ENCODE measurements around the gene PADI3. TPM values are rescaled to one million over a fixed set of nuclear protein-coding genes. Genes with fewer than 3 reads are reported as not detected.

Gene PADI3
- total RNA-seq, 8 experiments from 2014 or later = 0.04 to 0.14 (median 0.12) TPM; not detected in 4

DNA sequence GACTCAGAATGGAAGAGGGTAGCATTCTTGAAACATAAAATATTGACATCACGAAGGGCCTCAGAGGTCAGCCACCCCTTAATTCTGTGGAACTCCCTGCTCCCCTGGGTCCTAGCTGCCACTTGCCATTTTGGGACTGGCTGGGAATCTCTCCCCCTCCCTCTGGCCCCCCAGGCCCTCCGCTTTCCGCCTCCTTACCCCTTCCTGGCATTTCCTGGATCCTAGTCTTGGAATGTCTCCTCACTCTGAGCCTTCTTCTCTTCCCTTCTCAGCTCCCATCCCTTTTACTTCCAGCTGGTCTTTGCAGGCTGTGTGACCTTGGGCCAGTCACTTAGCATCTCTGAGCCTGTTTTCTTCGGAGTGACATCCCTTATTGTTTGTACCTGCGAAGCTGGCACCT is 39.5 kb upstream of the PADI3 start:
- 40 to 100% (median 75%) methylated on average over 1 to 5 of the region's 5 CpGs; no CpG with 5 or more reads in 1 of the 10 experiments for WGBS, 10 experiments
- in situ Hi-C loops (cut with MboI; ENCODE audit: low pct_unique_long_range_greater_than_20kb in 2 of 9, low sequenced_read_pairs in 9 of 9, unreplicated experiment in 9 of 9) = no loop called here
- Histone ChIP-seq H3K27ac (no peak overlapping the region), H3K4me1 (replicated peaks in 1 of 2) (peaks cover 14 to 35% of the 10 kb centered on the region in 2 donors), H3K4me3 (no peak overlapping the region)
- ATAC-seq (replicated peaks in 6 of 8) = no peak

DNA sequence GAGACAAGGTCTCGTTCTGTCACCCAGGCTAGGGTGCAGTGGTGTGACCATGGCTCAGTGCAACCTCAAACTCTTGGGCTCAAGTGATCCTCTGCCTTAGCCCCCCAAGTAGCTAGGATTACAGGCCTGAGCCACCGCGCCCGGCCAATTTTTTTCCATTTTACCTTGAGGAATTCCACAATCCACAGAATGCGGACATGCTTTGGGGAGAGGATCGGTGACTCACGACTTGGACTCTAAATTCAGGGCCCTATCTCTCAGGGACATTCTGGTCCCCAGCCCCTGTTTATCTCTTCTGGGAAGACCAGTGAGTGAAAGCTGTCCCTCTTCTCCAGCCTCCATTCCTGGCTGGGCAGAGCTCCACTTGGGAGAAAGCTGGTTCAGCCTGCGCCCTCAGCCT is 38.7 kb upstream of the PADI3 start:
- 69 to 100% (median 91%) methylated on average over 1 to 8 of the region's 8 CpGs; no CpG with 5 or more reads in 2 of the 10 experiments for WGBS, 10 experiments
- Histone ChIP-seq H3K27ac (no peak overlapping the region), H3K4me3 (no peak overlapping the region), H3K4me1 (replicated peaks in 1 of 2) (peaks cover 14 to 35% of the 10 kb centered on the region in 2 donors)
- in situ Hi-C loops (cut with MboI; ENCODE audit: low pct_unique_long_range_greater_than_20kb in 2 of 9, low sequenced_read_pairs in 9 of 9, unreplicated experiment in 9 of 9) = no loop called here
- ATAC-seq (replicated peaks in 6 of 8) = no peak

DNA sequence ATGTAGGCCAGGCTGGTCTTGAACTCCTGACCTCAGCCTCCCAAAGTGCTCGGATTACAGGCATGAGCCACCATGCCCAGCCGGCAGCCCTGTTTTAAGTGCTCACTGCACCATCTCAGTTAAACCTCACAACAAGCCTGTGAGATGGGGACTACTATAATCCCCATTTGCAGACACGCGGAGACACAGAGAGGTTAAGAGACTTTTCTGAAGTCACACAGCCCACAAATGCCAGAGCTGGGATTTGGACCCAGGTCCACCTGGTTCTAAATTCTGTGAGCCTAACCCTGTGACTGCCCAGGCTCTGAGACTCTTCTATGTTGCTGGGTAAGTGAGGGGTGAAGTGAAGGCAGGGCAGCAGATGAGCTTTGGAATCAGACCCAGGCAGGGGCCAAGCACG is 37.5 kb upstream of the PADI3 start:
- in situ Hi-C loops (cut with MboI; ENCODE audit: low pct_unique_long_range_greater_than_20kb in 2 of 9, low sequenced_read_pairs in 9 of 9, unreplicated experiment in 9 of 9) = no loop called here
- Histone ChIP-seq H3K4me3 (no peak overlapping the region), H3K4me1 (replicated peaks in 1 of 2) (peaks cover 14 to 31% of the 10 kb centered on the region in 2 donors), H3K27ac (no peak overlapping the region)
- ATAC-seq (replicated peaks in 6 of 8) = no peak
- WGBS, 10 experiments = 82 to 100% (median 100%) methylated on average over 1 to 5 of the region's 5 CpGs; no CpG with 5 or more reads in 1 of the 10 experiments

DNA sequence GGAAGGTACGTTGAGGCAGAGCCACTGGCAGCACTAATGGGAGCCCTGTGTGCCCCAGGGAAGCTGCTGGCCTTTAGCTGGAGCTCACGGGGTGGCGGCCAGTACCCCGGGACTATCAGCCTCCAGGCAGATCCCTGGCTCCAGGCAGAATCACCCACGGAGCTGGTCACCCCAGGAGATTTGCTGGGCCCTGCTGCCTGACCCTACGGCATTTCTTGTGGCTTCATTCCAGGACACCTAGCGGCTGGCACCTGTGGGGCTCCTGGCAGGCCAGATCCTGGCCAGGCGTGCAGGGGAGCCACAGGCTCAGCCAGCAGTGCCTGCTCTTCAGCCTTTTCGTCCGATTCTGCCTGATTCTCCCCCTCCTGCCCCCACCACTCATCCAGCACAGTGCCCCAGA is 36.9 kb upstream of the PADI3 start:
- peaks cover 14 to 31% of the 10 kb centered on the region in 2 donors for H3K4me1 ChIP-seq (replicated peaks in 1 of 2)
- H3K4me3 ChIP-seq = no peak overlapping the region
- ATAC-seq (replicated peaks in 6 of 8) = no peak
- in situ Hi-C loops (cut with MboI; ENCODE audit: low pct_unique_long_range_greater_than_20kb in 2 of 9, low sequenced_read_pairs in 9 of 9, unreplicated experiment in 9 of 9) = no loop called here
- H3K27ac ChIP-seq = no peak overlapping the region
- WGBS, 10 experiments = 40 to 92% (median 84%) methylated on average over 1 to 5 of the region's 10 CpGs; no CpG with 5 or more reads in 4 of the 10 experiments

DNA sequence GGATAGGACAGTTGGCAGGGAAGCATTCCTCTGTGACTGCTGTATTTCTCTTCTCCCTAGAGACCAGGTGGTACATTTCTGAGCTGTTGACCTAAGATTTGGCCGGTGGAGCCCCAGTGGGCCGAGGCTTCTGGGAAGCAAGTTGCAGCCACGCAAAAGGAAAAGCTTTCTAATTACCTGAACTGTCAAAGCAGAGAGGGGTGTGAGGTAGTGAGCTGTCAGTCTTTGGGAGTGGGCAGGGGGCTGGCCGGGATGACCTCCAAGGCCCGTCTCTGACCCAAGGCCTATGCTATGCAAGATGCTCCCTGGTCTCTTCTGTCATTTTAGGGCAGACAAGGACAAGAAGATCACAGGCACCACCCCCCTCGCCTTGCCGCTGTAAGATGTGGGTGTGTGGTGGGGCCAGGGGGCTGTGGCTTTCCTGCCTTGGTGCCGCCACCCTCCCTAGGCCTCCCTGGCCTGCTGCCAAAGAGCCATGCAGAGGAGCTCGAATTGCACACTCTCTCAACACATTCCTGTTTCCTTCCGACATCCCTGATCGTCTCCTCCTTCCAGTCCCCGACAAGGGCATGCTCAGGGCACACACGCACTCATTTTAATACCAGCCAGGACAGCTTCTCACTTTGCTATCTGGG is 36.3 kb upstream of the PADI3 start:
- H3K4me3 ChIP-seq = no peak overlapping the region
- peak; percentile 73 to 82 (median 77) for ATAC-seq (replicated peaks in 6 of 8)
- H3K4me1 ChIP-seq (replicated peaks in 1 of 2) = peaks cover 14 to 31% of the 10 kb centered on the region in 2 donors
- WGBS, 10 experiments = 10 to 40% (median 26%) methylated on average over 2 to 7 of the region's 13 CpGs; no CpG with 5 or more reads in 4 of the 10 experiments
- H3K27ac ChIP-seq = no peak overlapping the region
- in situ Hi-C loops (cut with MboI; ENCODE audit: low pct_unique_long_range_greater_than_20kb in 2 of 9, low sequenced_read_pairs in 9 of 9, unreplicated experiment in 9 of 9) = no loop called here

DNA sequence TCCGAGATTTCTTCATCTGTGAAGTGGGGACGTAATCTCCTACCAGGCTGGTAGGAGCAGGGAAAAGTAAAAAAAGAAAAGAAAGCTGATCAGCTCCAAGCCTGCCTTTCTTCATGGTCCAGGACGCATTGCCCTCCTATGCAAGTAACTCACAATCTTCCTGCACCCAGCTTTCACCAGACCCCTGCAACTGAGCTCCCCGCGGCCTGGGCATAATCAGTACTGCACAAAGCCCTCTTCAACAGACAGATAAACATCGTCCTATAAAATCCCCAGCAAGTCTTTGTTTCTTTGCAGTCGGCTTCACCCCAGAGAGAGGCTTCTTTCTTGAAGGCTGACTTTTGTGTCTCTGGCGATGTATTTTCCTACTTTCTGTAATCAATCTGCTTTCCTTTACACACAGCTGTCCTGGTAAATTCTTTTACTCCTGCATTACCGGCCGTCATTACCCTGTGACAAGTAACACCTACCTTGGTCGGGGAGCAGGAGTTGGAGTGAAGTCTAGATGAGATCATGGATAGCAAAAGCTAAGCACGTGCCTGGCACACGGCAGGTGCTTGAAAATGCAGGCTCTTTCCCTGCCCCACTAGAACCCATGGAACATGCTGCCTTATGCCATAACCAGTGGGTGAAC is 35.6 kb upstream of the PADI3 start:
- 41 to 87% (median 56%) methylated on average over 3 to 13 of the region's 13 CpGs; no CpG with 5 or more reads in 2 of the 10 experiments for WGBS, 10 experiments
- in situ Hi-C loops (cut with MboI; ENCODE audit: low pct_unique_long_range_greater_than_20kb in 2 of 9, low sequenced_read_pairs in 9 of 9, unreplicated experiment in 9 of 9) = no loop called here
- Histone ChIP-seq H3K4me3 (no peak overlapping the region), H3K4me1 (replicated peaks in 1 of 2) (peaks cover 14 to 31% of the 10 kb centered on the region in 2 donors), H3K27ac (peak overlapping the region in 1 of 2 donors; percentile 20)
- peak in 6 of 8 experiments; percentile 13 to 43 (median 29) for ATAC-seq (replicated peaks in 6 of 8)

DNA sequence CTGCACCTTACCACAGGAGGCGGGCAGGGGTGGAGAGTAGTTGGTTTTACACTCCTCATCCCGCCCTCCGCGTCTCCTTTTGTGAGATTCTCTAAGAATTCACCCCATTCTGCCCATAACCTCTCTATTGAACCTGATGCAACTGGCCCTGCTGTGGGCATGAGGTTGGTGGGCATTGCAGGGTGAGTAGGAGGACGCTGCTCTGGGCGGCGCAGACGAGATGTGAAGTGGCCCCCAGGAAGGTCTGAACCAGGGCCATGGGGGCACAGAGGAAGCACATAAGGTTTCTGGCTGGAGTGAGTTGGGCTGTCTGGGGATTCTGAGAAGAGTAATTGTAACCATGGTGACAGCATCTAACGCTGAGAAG is 35.1 kb upstream of the PADI3 start:
- no peak for ATAC-seq (replicated peaks in 6 of 8)
- in situ Hi-C loops (cut with MboI; ENCODE audit: low pct_unique_long_range_greater_than_20kb in 2 of 9, low sequenced_read_pairs in 9 of 9, unreplicated experiment in 9 of 9) = no loop called here
- 0 to 92% (median 80%) methylated on average over 1 to 9 of the region's 9 CpGs; no CpG with 5 or more reads in 5 of the 10 experiments for WGBS, 10 experiments

DNA sequence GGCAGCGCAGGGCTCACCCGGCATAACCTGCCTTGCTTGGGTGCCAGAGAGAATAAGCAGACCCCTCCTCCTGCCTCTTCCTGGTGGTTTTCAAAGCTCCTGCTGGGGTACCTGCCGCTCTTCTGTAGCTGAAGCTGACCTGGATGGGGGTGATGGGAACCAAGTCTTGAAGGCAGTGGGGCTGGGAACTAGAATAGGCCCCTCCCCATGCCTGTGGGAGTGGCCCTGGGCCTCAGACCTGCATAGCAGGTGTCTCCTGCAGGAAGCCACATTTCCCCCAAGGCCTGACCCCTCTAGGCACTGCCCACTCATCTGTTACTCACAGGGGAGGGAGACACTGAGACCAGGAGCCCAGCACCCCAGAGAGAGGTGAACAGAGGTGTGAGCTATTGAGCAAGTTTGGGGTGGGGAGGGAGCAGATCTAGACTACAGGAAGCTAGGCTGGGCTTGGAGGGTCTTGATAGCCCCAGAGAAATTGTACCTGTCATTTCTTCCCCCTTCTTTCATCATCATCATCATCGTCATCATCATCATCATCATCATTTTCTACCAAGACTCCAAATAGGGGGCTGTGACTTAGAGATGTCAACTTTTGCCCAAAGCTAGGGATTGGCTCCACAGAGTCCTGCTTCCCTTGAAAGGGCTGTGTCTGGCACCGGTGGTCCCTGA is 33.9 kb upstream of the PADI3 start:
- in situ Hi-C loops (cut with MboI; ENCODE audit: low pct_unique_long_range_greater_than_20kb in 2 of 9, low sequenced_read_pairs in 9 of 9, unreplicated experiment in 9 of 9) = no loop called here
- peaks cover 10 to 21% of the 10 kb centered on the region in 2 donors for H3K4me1 ChIP-seq (replicated peaks in 1 of 2)
- H3K27ac ChIP-seq = no peak overlapping the region
- WGBS, 10 experiments = 50 to 100% (median 93%) methylated on average over 1 to 3 of the region's 5 CpGs; no CpG with 5 or more reads in 3 of the 10 experiments
- ATAC-seq (replicated peaks in 6 of 8) = no peak
- no peak overlapping the region for H3K4me3 ChIP-seq

More for the DNA sequence above, 35.1 kb upstream of the PADI3 start:
- H3K4me1 ChIP-seq (replicated peaks in 1 of 2) = peaks cover 14 to 30% of the 10 kb centered on the region in 2 donors
- no peak overlapping the region for H3K4me3 ChIP-seq
- no peak overlapping the region for H3K27ac ChIP-seq

DNA sequence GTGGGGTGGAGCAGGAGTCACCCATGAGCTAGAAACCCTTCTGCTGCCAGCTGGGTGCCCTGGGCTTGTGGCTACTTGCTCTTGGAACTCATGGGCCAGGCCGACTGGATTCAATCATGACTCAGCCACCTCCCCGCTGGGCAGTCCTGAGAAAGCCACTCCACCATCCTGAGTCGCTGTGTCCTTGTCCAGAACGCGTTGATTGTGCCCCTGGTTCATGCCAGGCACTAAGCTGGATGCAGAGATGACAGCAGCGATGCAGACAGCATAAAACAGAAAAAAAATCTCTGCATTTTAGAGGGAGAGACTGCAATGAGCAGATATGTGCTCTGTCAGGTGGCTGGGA is 33.4 kb upstream of the PADI3 start:
- no peak for ATAC-seq (replicated peaks in 6 of 8)
- in situ Hi-C loops (cut with MboI; ENCODE audit: low pct_unique_long_range_greater_than_20kb in 2 of 9, low sequenced_read_pairs in 9 of 9, unreplicated experiment in 9 of 9) = no loop called here
- peaks cover 10 to 21% of the 10 kb centered on the region in 2 donors for H3K4me1 ChIP-seq (replicated peaks in 1 of 2)
- no peak overlapping the region for H3K27ac ChIP-seq
- H3K4me3 ChIP-seq = no peak overlapping the region
- 40 to 100% (median 93%) methylated on average over 1 to 6 of the region's 6 CpGs; no CpG with 5 or more reads in 3 of the 10 experiments for WGBS, 10 experiments

DNA sequence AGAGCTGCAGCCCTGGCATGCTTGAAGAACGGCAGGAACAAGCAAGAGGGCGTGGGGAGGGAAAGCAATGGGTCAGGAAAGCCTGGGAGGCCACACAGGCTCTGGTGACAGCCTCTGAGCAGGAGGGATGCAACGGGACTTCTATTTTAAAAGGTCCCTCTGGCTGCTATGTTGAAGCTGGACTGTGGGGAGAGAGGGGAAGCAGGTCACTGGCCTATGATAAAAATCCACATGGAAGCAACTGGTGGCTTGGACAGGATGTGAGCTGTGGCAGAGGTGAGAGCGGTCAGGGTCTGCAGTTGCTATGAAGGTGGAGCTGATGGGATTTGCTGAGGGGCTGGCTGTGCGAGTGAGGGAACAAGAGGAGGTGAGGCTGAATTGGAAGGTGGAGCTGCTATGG is 32.8 kb upstream of the PADI3 start:
- ATAC-seq (replicated peaks in 6 of 8) = peak in 4 of 8 experiments; percentile 21 to 51 (median 42)
- Histone ChIP-seq H3K4me1 (replicated peaks in 1 of 2) (peaks cover 10 to 21% of the 10 kb centered on the region in 2 donors), H3K4me3 (no peak overlapping the region), H3K27ac (no peak overlapping the region)
- in situ Hi-C loops (cut with MboI; ENCODE audit: low pct_unique_long_range_greater_than_20kb in 2 of 9, low sequenced_read_pairs in 9 of 9, unreplicated experiment in 9 of 9) = no loop called here
- WGBS, 10 experiments = 0 to 65% (median 59%) methylated on average over 1 to 5 of the region's 5 CpGs; no CpG with 5 or more reads in 3 of the 10 experiments

DNA sequence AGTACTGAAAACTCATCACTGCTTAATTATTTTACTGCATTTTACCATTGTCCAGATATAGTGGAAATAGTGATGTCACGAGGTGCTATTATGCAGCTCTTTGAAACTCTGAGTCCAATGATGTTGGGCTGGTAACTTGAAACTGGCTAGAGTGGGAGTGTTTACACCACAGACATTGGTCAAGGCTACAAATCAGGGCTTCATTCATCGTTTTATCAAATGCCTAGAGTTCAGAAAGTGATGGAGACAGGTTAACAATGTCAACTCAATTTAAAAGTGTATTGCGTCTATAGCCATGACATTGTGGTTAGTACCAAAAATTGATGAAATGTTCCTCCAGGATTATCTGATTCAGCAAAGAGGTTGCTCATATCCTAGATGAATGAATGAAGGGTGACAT is 31.3 kb upstream of the PADI3 start:
- Histone ChIP-seq H3K4me3 (no peak overlapping the region), H3K27ac (no peak overlapping the region), H3K4me1 (replicated peaks in 1 of 2) (peaks cover 7 to 13% of the 10 kb centered on the region in 2 donors)
- ATAC-seq (replicated peaks in 6 of 8) = no peak
- in situ Hi-C loops (cut with MboI; ENCODE audit: low pct_unique_long_range_greater_than_20kb in 2 of 9, low sequenced_read_pairs in 9 of 9, unreplicated experiment in 9 of 9) = no loop called here
- 58 to 97% (median 80%) methylated on average over 1 to 3 of the region's 3 CpGs; no CpG with 5 or more reads in 3 of the 10 experiments for WGBS, 10 experiments

DNA sequence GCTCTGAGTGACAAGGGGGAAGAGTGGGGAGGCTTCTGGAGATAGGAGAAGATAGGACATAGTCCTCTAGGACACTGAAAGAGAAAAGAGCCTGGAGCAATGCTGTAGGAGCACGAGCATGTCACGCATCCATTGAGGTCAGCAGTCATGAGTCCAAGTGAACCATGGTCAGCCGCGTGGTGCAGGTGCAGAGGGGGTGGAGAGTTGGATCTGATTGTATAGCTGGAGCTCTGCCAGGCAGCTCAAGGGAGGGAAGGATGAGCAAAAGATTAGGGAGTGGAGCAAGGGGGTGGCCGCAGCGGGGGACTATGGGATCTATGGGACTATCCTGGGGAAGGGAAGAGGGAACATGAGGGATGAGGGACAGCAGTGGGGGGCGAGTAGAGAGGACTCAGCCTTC is 30.0 kb upstream of the PADI3 start:
- in situ Hi-C loops (cut with MboI; ENCODE audit: low pct_unique_long_range_greater_than_20kb in 2 of 9, low sequenced_read_pairs in 9 of 9, unreplicated experiment in 9 of 9) = no loop called here
- no peaks in the 10 kb centered on the region for H3K4me1 ChIP-seq (replicated peaks in 1 of 2)
- no peak overlapping the region for H3K27ac ChIP-seq
- peak in 2 of 8 experiments; percentile 15 to 32 for ATAC-seq (replicated peaks in 6 of 8)
- 33 to 87% (median 75%) methylated on average over 2 to 4 of the region's 7 CpGs; no CpG with 5 or more reads in 4 of the 10 experiments for WGBS, 10 experiments
- no peak overlapping the region for H3K4me3 ChIP-seq

DNA sequence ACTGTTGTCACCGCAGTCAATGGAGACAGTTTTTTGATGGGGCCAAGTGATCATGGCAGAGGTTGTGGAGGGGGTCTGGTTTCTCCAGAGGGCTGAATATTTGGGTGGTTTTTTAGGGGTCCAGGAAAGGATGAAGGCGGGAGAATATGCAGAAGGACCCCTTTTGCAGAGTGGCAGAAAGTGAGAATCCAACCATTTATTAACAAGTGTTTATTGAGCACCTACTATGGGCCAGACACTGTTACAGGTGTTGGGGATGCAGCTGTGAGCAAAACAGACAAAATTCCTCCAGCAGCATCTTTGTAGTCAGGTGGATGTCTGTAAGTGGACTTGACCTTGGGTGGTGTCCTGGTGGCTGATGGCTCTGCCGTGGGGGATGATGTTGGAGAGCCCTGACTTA is 28.6 kb upstream of the PADI3 start:
- in situ Hi-C loops (cut with MboI; ENCODE audit: low pct_unique_long_range_greater_than_20kb in 2 of 9, low sequenced_read_pairs in 9 of 9, unreplicated experiment in 9 of 9) = no loop called here
- Histone ChIP-seq H3K27ac (no peak overlapping the region), H3K4me3 (no peak overlapping the region)

More for the DNA sequence above, 28.6 kb upstream of the PADI3 start:
- 56 to 100% (median 82%) methylated on average over 1 to 3 of the region's 3 CpGs; no CpG with 5 or more reads in 5 of the 10 experiments for WGBS, 10 experiments
- ATAC-seq (replicated peaks in 6 of 8) = no peak
- H3K4me1 ChIP-seq (replicated peaks in 1 of 2) = no peaks in the 10 kb centered on the region

Data from motor neuron (in vitro differentiated cells).